ENCODE measurements around the gene SLC10A1. TPM values are rescaled to one million over a fixed set of nuclear protein-coding genes. Genes with fewer than 3 reads are reported as not detected.
"Not testable (repeated sequence)": the region's sequence is repeated elsewhere in the genome, so short reads cannot be mapped to it uniquely, and the experiment has no call there.

The SLC10A1 gene
- not detected for total RNA-seq

- no peak for ATAC-seq
These were observed at the start of gene SLC10A1 for GRCh38 chr14:69796797-69797500. Gene SLC10A1 (minus strand): TSS chr14:69797241. CDS start chr14:69797155, 86 bp downstream.

- no peak for ATAC-seq
These were observed 48.7 kb upstream of the SLC10A1 start for GRCh38 chr14:69845787-69846186.

- ATAC-seq = no peak
These were observed 48.1 kb upstream of the SLC10A1 start for GRCh38 chr14:69845050-69845581.

- no peak for ATAC-seq
These were observed 47.1 kb upstream of the SLC10A1 start for GRCh38 chr14:69844171-69844570.

- no peak for ATAC-seq
These were observed 45.8 kb upstream of the SLC10A1 start for GRCh38 chr14:69842686-69843420.

GRCh38 chr14:69841656-69842055, 44.6 kb upstream of the SLC10A1 start:
- no peak for ATAC-seq

- ATAC-seq = no peak
These were observed 42.6 kb upstream of the SLC10A1 start for GRCh38 chr14:69839661-69840060.

GRCh38 chr14:69838881-69839416, 41.9 kb upstream of the SLC10A1 start:
- no peak for ATAC-seq

GRCh38 chr14:69828879-69829278, 31.8 kb upstream of the SLC10A1 start:
- no peak for ATAC-seq

- no peak for ATAC-seq
These were observed 31.3 kb upstream of the SLC10A1 start for GRCh38 chr14:69828354-69828753.

GRCh38 chr14:69827560-69827959, 30.5 kb upstream of the SLC10A1 start:
- ATAC-seq = peak; percentile 92

- no peak for ATAC-seq
These were observed 25.4 kb upstream of the SLC10A1 start for GRCh38 chr14:69822456-69822855.

- ATAC-seq = no peak
These were observed 23.9 kb upstream of the SLC10A1 start for GRCh38 chr14:69820991-69821390.

GRCh38 chr14:69819607-69820006, 22.6 kb upstream of the SLC10A1 start:
- no peak for ATAC-seq

GRCh38 chr14:69818758-69819191, 21.7 kb upstream of the SLC10A1 start:
- peak; percentile 87 for ATAC-seq

GRCh38 chr14:69816216-69816615, 19.2 kb upstream of the SLC10A1 start:
- no peak for ATAC-seq

- ATAC-seq = no peak
These were observed 18.5 kb upstream of the SLC10A1 start for GRCh38 chr14:69815556-69815955.

- no peak for ATAC-seq
These were observed 17.4 kb upstream of the SLC10A1 start for GRCh38 chr14:69814397-69814796.

GRCh38 chr14:69813346-69813745, 16.3 kb upstream of the SLC10A1 start:
- ATAC-seq = not testable (repeated sequence)

GRCh38 chr14:69812711-69813110, 15.7 kb upstream of the SLC10A1 start:
- ATAC-seq = peak; percentile 62

- ATAC-seq = no peak
These were observed 14.8 kb upstream of the SLC10A1 start for GRCh38 chr14:69811868-69812252.

GRCh38 chr14:69811227-69811867, 14.3 kb upstream of the SLC10A1 start:
- no peak for ATAC-seq

Measured in esophagus mucosa (tissue), 1 donor.